ENCODE data around the gene VCL. TPM values are rescaled to one million over a fixed set of nuclear protein-coding genes. Genes with fewer than 3 reads are reported as not detected.
"Not testable (repeated sequence)": the region's sequence is repeated elsewhere in the genome, so short reads cannot be mapped to it uniquely, and the experiment has no call there.

Gene VCL
- total RNA-seq, 1 experiment from 2014 or later, result 53.0 TPM

GRCh38 chr10:74039561-74040145 is 41.7 kb downstream of the VCL start:
- no peak for DNase-seq (ENCODE audit: low spot score)

- DNase-seq (ENCODE audit: low spot score), result no peak
These were observed 42.5 kb downstream of the VCL start for GRCh38 chr10:74040200-74041126.

- no peak for DNase-seq (ENCODE audit: low spot score)
These were observed 46.5 kb downstream of the VCL start for GRCh38 chr10:74044419-74044818.

DNA sequence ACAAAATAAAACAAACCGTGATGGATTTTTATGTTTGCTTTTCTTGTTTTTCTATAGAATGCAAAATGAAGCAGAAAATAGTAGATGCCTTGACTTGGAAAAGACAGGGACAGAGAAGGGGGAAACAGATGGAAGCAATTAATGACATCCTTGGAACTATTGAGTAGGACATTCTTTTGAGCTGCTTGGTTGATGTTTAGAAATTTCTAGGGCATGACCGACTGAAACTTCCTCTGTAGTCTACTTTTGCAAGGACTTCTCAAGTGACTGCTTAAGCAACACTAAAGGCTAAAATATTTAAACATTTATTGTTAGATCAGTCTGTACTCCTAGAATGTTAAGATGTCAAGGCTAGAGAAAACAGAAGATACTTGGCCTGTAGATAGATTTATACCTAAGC is 49.4 kb downstream of the VCL start:
- DNase-seq (ENCODE audit: low spot score), result peak; percentile 31

- peak; percentile 63 for DNase-seq (ENCODE audit: low spot score)
These were observed 50.0 kb downstream of the VCL start for GRCh38 chr10:74047871-74048270.

- DNase-seq (ENCODE audit: low spot score), result no peak
These were observed 50.5 kb downstream of the VCL start for GRCh38 chr10:74048433-74048832.

DNA sequence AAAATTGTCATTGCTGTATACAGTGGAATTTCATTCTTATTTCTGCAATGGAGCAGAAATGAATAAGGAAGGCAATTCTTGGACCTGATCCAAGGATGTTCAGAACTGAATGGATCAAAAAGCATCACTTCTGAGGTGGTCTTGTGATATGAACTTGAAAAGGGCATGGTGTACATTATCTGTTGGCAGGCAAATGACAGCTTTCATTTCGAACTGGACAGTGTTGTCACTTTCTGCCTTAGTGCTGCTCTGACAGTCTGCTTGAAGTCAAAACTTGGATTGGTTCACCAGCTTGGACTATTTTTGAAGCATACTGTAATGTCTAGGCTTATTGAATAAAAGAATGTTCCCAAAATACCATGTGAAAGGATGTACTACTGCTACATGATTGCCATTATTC is 52.0 kb downstream of the VCL start:
- DNase-seq (ENCODE audit: low spot score), result no peak

GRCh38 chr10:74050653-74051052 is 52.7 kb downstream of the VCL start:
- DNase-seq (ENCODE audit: low spot score), result no peak

- DNase-seq (ENCODE audit: low spot score), result no peak
These were observed 53.9 kb downstream of the VCL start for GRCh38 chr10:74051736-74052342.

GRCh38 chr10:74052994-74053393 is 55.1 kb downstream of the VCL start:
- no peak for DNase-seq (ENCODE audit: low spot score)

- DNase-seq (ENCODE audit: low spot score), result no peak
These were observed 57.6 kb downstream of the VCL start for GRCh38 chr10:74055383-74056049.

DNA sequence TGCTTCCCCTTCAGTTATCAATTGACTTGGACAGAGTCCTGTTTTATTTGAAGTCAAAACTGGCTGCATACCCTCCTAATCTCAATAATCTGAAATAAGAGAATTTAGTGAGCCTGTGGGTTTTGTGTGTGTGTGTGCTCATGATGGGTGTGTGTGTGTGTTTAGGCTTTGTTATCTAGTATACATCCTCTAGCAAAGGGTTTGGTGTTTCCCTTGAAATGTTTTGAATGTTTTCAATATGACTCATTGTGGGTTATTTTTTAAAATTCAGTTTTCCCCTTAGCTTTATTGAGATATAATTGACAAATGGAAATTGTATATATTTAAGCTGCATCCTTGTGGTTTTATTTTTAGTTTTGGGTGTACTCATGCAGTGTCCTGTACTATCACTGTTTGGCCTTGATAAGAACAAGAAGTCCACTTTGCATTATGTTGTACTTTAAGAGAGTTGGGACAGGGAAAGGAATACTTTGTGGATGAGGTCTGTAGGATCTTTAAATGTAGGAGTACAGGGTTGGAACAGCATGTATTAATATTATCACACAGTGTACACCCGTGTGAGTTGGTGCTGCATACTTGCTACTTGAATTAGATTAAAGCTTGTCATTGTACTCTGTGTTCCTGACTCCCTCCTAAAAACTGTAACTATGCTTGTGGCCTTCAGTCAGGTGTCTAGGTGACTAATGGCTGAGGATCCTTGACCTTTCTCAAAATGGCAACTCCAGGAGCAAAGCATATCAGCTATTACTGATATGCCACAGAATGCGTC is 58.3 kb downstream of the VCL start:
- peak; percentile 49 for DNase-seq (ENCODE audit: low spot score)

GRCh38 chr10:74058071-74058470 is 60.2 kb downstream of the VCL start:
- no peak for DNase-seq (ENCODE audit: low spot score)

GRCh38 chr10:74058658-74059057 is 60.7 kb downstream of the VCL start:
- DNase-seq (ENCODE audit: low spot score), result peak; percentile 25

GRCh38 chr10:74061104-74061503 is 63.2 kb downstream of the VCL start:
- no peak for DNase-seq (ENCODE audit: low spot score)

DNA sequence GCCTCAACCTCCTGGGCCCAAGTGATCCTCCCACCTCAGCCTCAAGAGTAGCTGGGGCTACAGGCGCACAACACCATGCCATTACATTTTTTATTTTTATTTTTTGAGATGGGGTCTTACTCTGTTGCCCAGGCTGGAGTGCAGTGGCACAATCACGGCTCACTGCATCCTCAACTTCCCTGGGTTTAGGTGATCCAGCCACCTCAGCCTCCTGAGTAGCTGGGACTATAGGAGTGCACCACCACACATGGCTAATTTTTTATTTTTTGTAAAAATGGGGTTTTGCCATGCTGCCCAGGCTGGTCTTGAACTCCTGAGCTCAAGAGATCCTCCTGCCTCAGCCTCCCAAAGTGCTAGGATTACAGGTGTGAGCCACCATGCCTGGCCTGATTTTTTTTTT is 64.1 kb downstream of the VCL start:
- DNase-seq (ENCODE audit: low spot score), result not testable (repeated sequence)

DNA sequence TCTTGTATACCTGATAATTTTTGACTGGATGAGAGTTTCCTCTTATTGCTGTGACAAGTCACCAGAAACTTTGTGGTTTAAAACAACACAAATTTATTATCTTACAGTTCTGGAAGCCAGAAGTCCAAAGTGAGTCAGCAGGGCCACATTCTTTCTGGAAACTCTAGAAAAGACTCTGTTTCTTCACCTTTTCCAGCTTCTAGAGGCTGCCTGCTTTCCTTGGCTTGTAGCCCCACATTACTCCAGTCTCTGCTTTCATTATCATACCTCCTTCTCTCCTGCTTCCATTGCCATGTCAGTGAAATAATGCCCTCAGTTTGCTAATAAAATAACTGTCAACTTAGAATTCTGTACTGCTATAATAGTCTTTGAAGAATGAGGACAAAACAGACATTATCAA is 65.3 kb downstream of the VCL start:
- no peak for DNase-seq (ENCODE audit: low spot score)

DNA sequence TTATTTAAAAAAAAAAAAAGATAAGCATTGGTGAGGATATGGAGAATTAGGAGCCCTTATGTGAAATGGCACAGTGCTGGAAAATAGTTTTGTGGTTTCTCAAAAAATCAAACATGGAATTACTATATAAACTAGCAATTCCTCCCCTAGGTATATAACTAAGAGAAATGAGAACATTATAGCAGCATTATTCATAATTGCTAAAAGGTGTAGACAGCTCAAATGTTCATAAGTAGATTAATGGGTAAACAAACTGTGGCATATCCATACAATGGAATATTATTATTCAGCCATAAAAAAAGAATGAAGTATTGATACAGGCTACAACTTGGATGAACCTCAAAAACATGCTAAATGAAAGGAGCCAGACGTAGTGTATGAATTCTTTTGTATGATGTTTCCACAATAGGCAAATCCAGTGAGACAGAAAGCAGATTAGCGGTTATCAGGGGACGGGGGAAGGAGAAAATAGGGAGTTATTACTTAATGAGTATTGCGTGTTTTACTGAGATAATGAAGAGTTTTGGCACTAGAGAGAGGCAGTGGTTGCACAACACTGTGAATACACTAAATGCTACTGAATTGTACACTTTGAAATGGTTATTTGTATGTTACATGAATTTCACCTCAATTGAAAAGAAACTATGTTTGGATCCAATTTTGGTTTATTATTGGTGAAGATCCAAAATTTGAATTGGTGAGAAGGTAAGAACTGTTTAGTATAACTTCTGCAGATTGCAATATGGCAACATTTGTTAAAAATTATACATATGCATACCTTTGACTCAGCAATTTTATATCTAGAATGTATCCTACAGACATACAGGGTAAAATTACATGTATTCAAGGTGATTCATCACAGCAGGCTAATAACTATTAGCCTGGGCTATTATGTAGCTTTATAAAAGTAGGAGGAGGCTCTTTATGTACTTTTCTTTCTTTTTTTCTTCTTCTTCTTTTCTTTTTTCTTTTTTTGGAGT is 69.7 kb downstream of the VCL start:
- DNase-seq (ENCODE audit: low spot score), result no peak

DNA sequence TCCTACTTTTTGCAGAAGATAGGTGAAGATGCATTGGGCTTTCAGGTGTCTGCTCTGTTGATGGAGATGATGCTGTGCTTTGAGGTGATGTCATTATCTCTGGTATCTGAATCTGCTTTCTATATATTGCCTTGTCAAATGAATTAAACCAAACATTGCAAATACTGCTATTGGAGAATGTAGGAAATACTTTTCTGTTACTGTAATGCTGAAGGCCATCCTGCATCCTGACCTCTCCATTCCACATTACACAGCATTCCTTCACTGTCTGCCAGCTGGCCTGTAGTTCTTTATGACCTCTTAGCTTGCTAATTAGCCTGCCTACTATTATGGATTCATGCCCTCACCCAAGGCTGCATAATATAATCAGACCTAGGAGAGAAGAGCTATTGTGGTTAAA is 73.2 kb downstream of the VCL start:
- peak; percentile 13 for DNase-seq (ENCODE audit: low spot score)

DNA sequence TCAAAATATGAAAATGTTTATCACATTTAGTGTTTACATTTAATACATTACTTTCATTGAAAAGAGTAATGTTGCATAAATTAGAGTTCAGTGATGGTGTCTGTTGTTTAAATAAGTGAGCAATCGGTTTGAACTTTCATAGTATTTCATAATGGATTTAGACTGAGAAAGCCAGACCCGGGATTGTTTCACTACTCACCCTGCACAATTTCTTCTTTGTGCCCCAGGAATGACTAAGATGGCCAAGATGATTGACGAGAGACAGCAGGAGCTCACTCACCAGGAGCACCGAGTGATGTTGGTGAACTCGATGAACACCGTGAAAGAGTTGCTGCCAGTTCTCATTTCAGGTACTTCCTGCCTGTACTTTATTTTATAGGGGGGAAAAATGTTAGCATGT is 74.6 kb downstream of the VCL start:
- no peak for DNase-seq (ENCODE audit: low spot score)
